Measurements from ENCODE around the gene FBXW11. TPM values are rescaled to one million over a fixed set of nuclear protein-coding genes. Genes with fewer than 3 reads are reported as not detected.

The FBXW11 gene
- total and polyA plus RNA-seq, 2 of the 8 experiments (the other 6 are each of a cell fraction or from before 2014, with no cell fraction given) = 45.0 to 75.6 TPM

DNA sequence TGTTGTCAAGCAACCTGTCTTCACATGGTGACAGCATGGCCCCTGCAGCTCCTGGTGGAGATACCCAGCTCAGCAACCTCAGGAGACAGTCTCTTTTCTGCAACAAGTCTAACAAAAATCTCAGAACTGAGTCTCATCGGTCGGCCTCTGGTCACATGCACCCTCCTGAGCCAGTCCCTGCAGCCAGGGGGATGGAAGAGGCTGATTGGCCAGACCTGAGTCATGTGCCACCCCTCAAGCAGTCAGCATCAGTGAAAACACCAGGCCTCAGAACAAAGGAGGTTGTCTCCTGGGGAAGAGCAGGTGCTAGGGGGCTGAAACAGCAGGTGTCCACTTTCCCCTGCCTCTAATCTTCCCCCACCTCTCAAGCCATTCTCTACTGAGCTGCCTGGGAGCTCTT, 166.4 kb downstream of the FBXW11 start:
- H2BK15ac ChIP-seq (ENCODE audit: low read length) = no peak overlapping the region
- H3K79me2 ChIP-seq (ENCODE audit: control insufficient read depth in 1 of 2, insufficient read depth in 2 of 2, low read length in 2 of 2) = no peaks in the 10 kb centered on the region
- no peak overlapping the region for H4K8ac ChIP-seq (ENCODE audit: extremely low read depth, insufficient read depth, low read length)
- no peaks in the 10 kb centered on the region for H3K27me3 ChIP-seq (replicated peaks in 1 of 4; ENCODE audit: control insufficient read depth in 3 of 4, extremely low read depth in 1 of 4, insufficient read depth in 3 of 4, low read length in 3 of 4)
- POLR2A ChIA-PET (ENCODE audit: partially characterized antibody) = no interaction called here
- DNase-seq (ENCODE audit: low read depth in 1 of 2, low spot score in 2 of 2) (no peak), FAIRE-seq (no peak)
- CTCF ChIA-PET (ENCODE audit: partially characterized antibody) = interaction anchor here (0.6 to 11.4 kb wide), 7 partner anchors 9 to 304 kb away, joined by 3 to 81 read pairs (median 4); no protein-coding TSS in a partner anchor
- H3K4ac ChIP-seq (replicated peaks; ENCODE audit: insufficient read length, low read depth, low read length) = no peak overlapping the region
- WGBS, 2 experiments (ENCODE audit: extremely low coverage in 1 of 2, insufficient coverage in 1 of 2, insufficient read length in 1 of 2, insufficient replicate concordance in 2 of 2, low coverage in 1 of 2, low lambda C conversion rate in 2 of 2, missing lambda C conversion rate in 1 of 2) = 38% methylated on average over 2 of the region's 2 CpGs; no CpG with 5 or more reads in 1 of the 2 experiments
- H3K4me1 ChIP-seq (replicated peaks in 1 of 4; ENCODE audit: control insufficient read depth in 3 of 4, insufficient read depth in 4 of 4, low read length in 3 of 4) = no peaks in the 10 kb centered on the region
- H4K91ac ChIP-seq (replicated peaks; ENCODE audit: insufficient read length, low read length) = no peak overlapping the region
- H3K9me3 ChIP-seq (ENCODE audit: insufficient read depth in 2 of 2, low read depth in 1 of 2, low read length in 1 of 2) = no peaks in the 10 kb centered on the region
- H2BK5ac ChIP-seq (ENCODE audit: low read depth, low read length) = no peak overlapping the region
- H3K23ac ChIP-seq (ENCODE audit: insufficient read length) = no peak overlapping the region
- H2BK120ac ChIP-seq (replicated peaks; ENCODE audit: low read depth, low read length) = no peak overlapping the region
- H3K23me2 ChIP-seq (ENCODE audit: low read depth, low read length) = no peaks in the 10 kb centered on the region
- no peak overlapping the region for H3K14ac ChIP-seq (ENCODE audit: insufficient read length)
- no peak overlapping the region for H3K18ac ChIP-seq (ENCODE audit: extremely low read depth, low read length)
- no peak overlapping the region for H3K9ac ChIP-seq (replicated peaks in 1 of 4; ENCODE audit: extremely low read depth in 1 of 4, low read depth in 3 of 4, low read length in 3 of 4)
- H3K27ac ChIP-seq (ENCODE audit: low read depth, low read length) = no peak overlapping the region
- no peaks in the 10 kb centered on the region for H3K36me3 ChIP-seq (ENCODE audit: control insufficient read depth in 2 of 4, insufficient read depth in 4 of 4, low read length in 3 of 4)
- no peak overlapping the region for H2AFZ ChIP-seq (ENCODE audit: low read length)
- no peak overlapping the region for H2BK20ac ChIP-seq (ENCODE audit: low read length)
- no peaks in the 10 kb centered on the region for H4K20me1 ChIP-seq (replicated peaks in 1 of 2; ENCODE audit: control insufficient read depth in 1 of 2, insufficient read depth in 2 of 2, low read length in 2 of 2)
- no peak overlapping the region for H4K5ac ChIP-seq (ENCODE audit: insufficient read length, low read depth, low read length)
- no peak for TF ChIP-seq MAFK (IDR thresholded peaks at IDR 0.05; ENCODE audit: low read depth, low read length)
- TF ChIP-seq, protein P1, sequence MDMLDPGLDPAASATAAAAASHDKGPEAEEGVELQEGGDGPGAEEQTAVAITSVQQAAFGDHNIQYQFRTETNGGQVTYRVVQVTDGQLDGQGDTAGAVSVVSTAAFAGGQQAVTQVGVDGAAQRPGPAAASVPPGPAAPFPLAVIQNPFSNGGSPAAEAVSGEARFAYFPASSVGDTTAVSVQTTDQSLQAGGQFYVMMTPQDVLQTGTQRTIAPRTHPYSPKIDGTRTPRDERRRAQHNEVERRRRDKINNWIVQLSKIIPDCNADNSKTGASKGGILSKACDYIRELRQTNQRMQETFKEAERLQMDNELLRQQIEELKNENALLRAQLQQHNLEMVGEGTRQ (IDR thresholded peaks at IDR 0.05; ENCODE audit: low read length) = peak; percentile 63
- H3K4me3 ChIP-seq (ENCODE audit: extremely low read depth in 1 of 4, insufficient read depth in 2 of 4, low read depth in 3 of 4, low read length in 4 of 4) = no peak overlapping the region
- H2AK5ac ChIP-seq (ENCODE audit: low read depth, low read length) = no peak overlapping the region
- no peak overlapping the region for H3K4me2 ChIP-seq (ENCODE audit: insufficient read depth in 1 of 2, low read depth in 2 of 2, low read length in 2 of 2)
- no peaks in the 10 kb centered on the region; the same call in 1 of the 2 replicates for H3K79me1 ChIP-seq (ENCODE audit: low read depth, low read length)
- no peak overlapping the region for H3K56ac ChIP-seq (replicated peaks; ENCODE audit: insufficient read length, low read depth, low read length)
- no peak overlapping the region for H2BK12ac ChIP-seq (ENCODE audit: low read depth, low read length)

All from H1 (cell line).